Measurements from ENCODE around the gene EFR3B.

- TF ChIP-seq OSR1 (CRISPR knock-in tag; IDR thresholded peaks at IDR 0.05), result no peak
- TF ChIP-seq ZFP30 (CRISPR knock-in tag; IDR thresholded peaks at IDR 0.05), result no peak
These were observed 118.5 kb downstream of the EFR3B start for GRCh38 chr2:25160376-25160775.

Measured in SK-N-SH treated with all-trans-retinoic acid at 6 μM for 48 hours (cell line).